HG02870 (cell line): ENCODE measurements around the gene FHIP2A.
"Not testable (repeated sequence)": the region's sequence is repeated elsewhere in the genome, so short reads cannot be mapped to it uniquely, and the experiment has no call there.

Experiments used
- ATAC-seq: cut with Tn5 transposase; IDR thresholded peaks from one replicate; pipeline ENCODE4 v1.9.1; 2021; ENCODE audit warnings: mild to moderate bottlenecking, moderate library complexity; ENCODE audit not compliant: unreplicated experiment

Gene FHIP2A

GRCh38 chr10:114855776-114856543 is 34.4 kb downstream of the FHIP2A start:
- ATAC-seq, result no peak

- ATAC-seq, result no peak
Measured at GRCh38 chr10:114856544-114857287, 35.1 kb downstream of the FHIP2A start.

GRCh38 chr10:114857288-114857565 is 35.6 kb downstream of the FHIP2A start:
- ATAC-seq, result not testable (repeated sequence)

GRCh38 chr10:114857922-114858629 is 36.5 kb downstream of the FHIP2A start:
- no peak for ATAC-seq

- ATAC-seq, result no peak
Measured at GRCh38 chr10:114859222-114859621, 37.6 kb downstream of the FHIP2A start.

- no peak for ATAC-seq
Measured at GRCh38 chr10:114862456-114862855, 40.9 kb downstream of the FHIP2A start.

- no peak for ATAC-seq
Measured at GRCh38 chr10:114867365-114867764, 45.8 kb downstream of the FHIP2A start.

- no peak for ATAC-seq
Measured at GRCh38 chr10:114868870-114869519, 47.4 kb downstream of the FHIP2A start.

GRCh38 chr10:114869520-114869892 is 47.9 kb downstream of the FHIP2A start:
- ATAC-seq, result no peak

GRCh38 chr10:114870486-114870885 is 48.9 kb downstream of the FHIP2A start:
- ATAC-seq, result no peak

GRCh38 chr10:114871379-114871778 is 49.8 kb downstream of the FHIP2A start:
- ATAC-seq, result no peak
